Gastrocnemius medialis (tissue), 4 donors: ENCODE results near the gene C19orf25. TPM values are rescaled to one million over a fixed set of nuclear protein-coding genes. Genes with fewer than 3 reads are reported as not detected.
A peak's percentile ranks its signal among the peaks of the same experiment; 100 is the strongest.

ENCODE experiments used
- ATAC-seq, 2 donors: fragments of 150-250 bp; one replicate each; pipeline ENCODE4 v1.9.1; 2016
- DNase-seq, 2 donors: peaks; one replicate each; pipeline ENCODE4 v3.0.0-alpha.2; 2019
- H3K27ac ChIP-seq, 4 donors: fragments of 200-600 bp; sonication (generic); 1 replicate in 1 of 4; 2 replicates in 3 of 4; pipeline ENCODE4 v1.5.1; 2016 to 2018; ENCODE audit warnings: mild to moderate bottlenecking in 2 of 4, moderate library complexity in 1 of 4
- H3K27me3 ChIP-seq, 3 donors: fragments of 200-600 bp; sonication (generic) in 2 of 3; 1 replicate in 1 of 3; 2 replicates in 2 of 3; pipeline versions ENCODE4 v1.5.1 to v1.6.0; 2016 to 2019; ENCODE audit warnings: mild to moderate bottlenecking in 1 of 3, moderate library complexity in 1 of 3
- H3K36me3 ChIP-seq, 2 donors: fragments of 200-600 bp; sonication (generic) in 1 of 2; one replicate each; pipeline ENCODE4 v1.5.1; 2017 to 2018
- H3K4me1 ChIP-seq, 2 donors: fragments of 200-600 bp; sonication (generic) in 1 of 2; one replicate each; pipeline ENCODE4 v1.5.1; 2016 to 2017; ENCODE audit warnings: mild to moderate bottlenecking in 2 of 2
- H3K4me3 ChIP-seq, 4 donors: fragments of 200-600 bp; sonication (generic) in 3 of 4; 1 replicate in 1 of 4; 2 replicates in 3 of 4; pipeline ENCODE4 v1.5.1; 2016 to 2019; ENCODE audit warnings: mild to moderate bottlenecking in 2 of 4
- H3K9me3 ChIP-seq, 3 donors: fragments of 200-600 bp; sonication (generic) in 2 of 3; 1 replicate in 1 of 3; 2 replicates in 2 of 3; pipeline ENCODE4 v1.5.1; 2016 to 2019
- POLR2A ChIP-seq, 2 donors: fragments of 450-650 bp; IDR thresholded peaks; one replicate each; pipeline ENCODE4 v1.6.1; 2017; ENCODE audit warnings: antibody characterized with exemption in 2 of 2, mild to moderate bottlenecking in 2 of 2, moderate library complexity in 2 of 2
- in situ Hi-C, 4 donors: fragments of 200-750 bp; cut with MboI; loops; one replicate each; pipeline versions ENCODE4 v1.15.0 to v1.8.0; 2017; ENCODE audit warnings: low sequenced_read_pairs in 4 of 4
- intact Hi-C: fragments of 100-400 bp; cut with DNase I; formaldehyde crosslinking; loops from one replicate; pipeline ENCODE4 v1.15.1; 2023; ENCODE audit warnings: low total_unique reads
- total RNA-seq, 4 donors: library from RNA; depleted of rRNA; stranded (reverse); fragments of >200 nt; gene quantifications; one replicate each; pipeline versions ENCODE4 v1.1.0 to v1.2.3, GENCODE V29; 2016
- TF ChIP-seq, protein P1 (sequence below), 5 experiments: fragments of 450-650 bp in 3 of 5; fragments of 200-600 bp in 2 of 5; sonication (generic) in 2 of 5; IDR thresholded peaks in 4 of 5; conservative IDR thresholded peaks in 1 of 5; 1 replicate in 4 of 5; 2 replicates in 1 of 5; pipeline ENCODE4 v1.5.1; 2016 to 2019; ENCODE audit warnings: antibody characterized with exemption in 5 of 5, mild to moderate bottlenecking in 3 of 5, moderate library complexity in 3 of 5

Gene C19orf25
- total RNA-seq, 4 donors from 2014 or later, result 18.7 to 25.7 (median 19.9) TPM

GRCh38 chr19:1456121-1456900 is 22.7 kb downstream of the C19orf25 start:
- H3K27me3 ChIP-seq, result peaks cover 61 to 74% (median 62%) of the 10 kb centered on the region in 3 donors
- in situ Hi-C loops, result no loop called here

DNA sequence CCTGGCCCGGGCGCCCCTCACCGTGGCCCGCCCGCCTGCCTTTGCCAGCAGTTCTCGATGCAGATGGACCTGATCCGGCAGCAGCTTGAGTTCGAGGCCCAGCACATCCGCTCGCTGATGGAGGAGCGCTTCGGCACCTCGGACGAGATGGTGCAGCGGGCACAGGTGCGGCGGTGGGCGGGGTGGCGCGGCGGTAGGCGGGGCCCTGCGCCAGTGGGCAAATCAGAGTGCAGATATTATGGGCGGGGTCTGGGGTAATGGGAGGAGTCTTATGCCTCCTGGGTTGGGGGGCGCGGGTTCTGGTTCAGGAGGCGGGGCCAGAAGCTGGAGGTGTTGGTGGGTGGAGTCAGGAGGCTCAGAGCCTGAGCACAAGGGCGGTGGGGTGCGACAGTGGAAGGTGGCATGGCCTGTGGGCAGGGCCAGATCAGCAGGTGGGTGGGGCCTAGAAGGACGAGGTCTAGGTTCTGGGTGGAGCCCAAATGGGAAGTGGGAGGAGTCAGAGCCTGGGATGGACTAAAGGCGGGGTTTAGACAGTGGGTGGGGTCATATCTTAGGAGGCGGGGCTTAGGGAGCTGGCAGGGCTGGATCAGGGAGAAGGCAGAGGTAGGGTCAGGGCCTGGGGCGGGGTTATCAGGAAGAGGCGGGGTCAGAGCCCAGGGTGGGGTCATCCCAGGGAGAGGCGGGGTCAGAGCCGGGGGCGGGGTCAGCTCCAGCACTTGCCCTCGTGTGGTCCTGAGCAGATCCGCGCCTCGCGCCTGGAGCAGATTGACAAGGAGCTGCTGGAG is 23.5 kb downstream of the C19orf25 start:
- ATAC-seq (peak in 1 of 2 donors; percentile 57), DNase-seq (peak in 1 of 2 donors; percentile 36)
- H3K27ac ChIP-seq, result no peak overlapping the region
- H3K27me3 ChIP-seq, result peaks cover 68 to 82% (median 70%) of the 10 kb centered on the region in 3 donors
- H3K9me3 ChIP-seq, result no peaks in the 10 kb centered on the region
- intact Hi-C loops (no loop called here), in situ Hi-C loops (no loop called here)
- peaks cover 0 to 9% of the 10 kb centered on the region in 2 donors for H3K4me1 ChIP-seq
- H3K36me3 ChIP-seq, result no peaks in the 10 kb centered on the region
- no peak overlapping the region for H3K4me3 ChIP-seq
- TF ChIP-seq, protein P1, sequence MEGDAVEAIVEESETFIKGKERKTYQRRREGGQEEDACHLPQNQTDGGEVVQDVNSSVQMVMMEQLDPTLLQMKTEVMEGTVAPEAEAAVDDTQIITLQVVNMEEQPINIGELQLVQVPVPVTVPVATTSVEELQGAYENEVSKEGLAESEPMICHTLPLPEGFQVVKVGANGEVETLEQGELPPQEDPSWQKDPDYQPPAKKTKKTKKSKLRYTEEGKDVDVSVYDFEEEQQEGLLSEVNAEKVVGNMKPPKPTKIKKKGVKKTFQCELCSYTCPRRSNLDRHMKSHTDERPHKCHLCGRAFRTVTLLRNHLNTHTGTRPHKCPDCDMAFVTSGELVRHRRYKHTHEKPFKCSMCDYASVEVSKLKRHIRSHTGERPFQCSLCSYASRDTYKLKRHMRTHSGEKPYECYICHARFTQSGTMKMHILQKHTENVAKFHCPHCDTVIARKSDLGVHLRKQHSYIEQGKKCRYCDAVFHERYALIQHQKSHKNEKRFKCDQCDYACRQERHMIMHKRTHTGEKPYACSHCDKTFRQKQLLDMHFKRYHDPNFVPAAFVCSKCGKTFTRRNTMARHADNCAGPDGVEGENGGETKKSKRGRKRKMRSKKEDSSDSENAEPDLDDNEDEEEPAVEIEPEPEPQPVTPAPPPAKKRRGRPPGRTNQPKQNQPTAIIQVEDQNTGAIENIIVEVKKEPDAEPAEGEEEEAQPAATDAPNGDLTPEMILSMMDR (IDR thresholded peaks at IDR 0.05 in 4 of 5, conservative IDR thresholded peaks at IDR 0.05 in 1 of 5), result no peak
- no peak for TF ChIP-seq POLR2A (IDR thresholded peaks at IDR 0.05)

More at GRCh38 chr19:1456121-1456900, 22.7 kb downstream of the C19orf25 start:
- Histone ChIP-seq H3K4me1 (peaks cover 0 to 9% of the 10 kb centered on the region in 2 donors), H3K36me3 (no peaks in the 10 kb centered on the region), H3K27ac (no peak overlapping the region), H3K9me3 (no peaks in the 10 kb centered on the region), H3K4me3 (no peak overlapping the region)
- no peak for ATAC-seq
- intact Hi-C loops, result no loop called here
- no peak for DNase-seq
- no peak for TF ChIP-seq POLR2A (IDR thresholded peaks at IDR 0.05)
- TF ChIP-seq, protein P1 (IDR thresholded peaks at IDR 0.05 in 4 of 5, conservative IDR thresholded peaks at IDR 0.05 in 1 of 5), result no peak

GRCh38 chr19:1455002-1455335 is 24.0 kb downstream of the C19orf25 start:
- no peak for ATAC-seq
- no peak for DNase-seq
- Histone ChIP-seq H3K4me3 (no peak overlapping the region), H3K27me3 (peaks cover 74 to 87% (median 75%) of the 10 kb centered on the region in 3 donors), H3K27ac (no peak overlapping the region), H3K4me1 (peaks cover 0 to 9% of the 10 kb centered on the region in 2 donors), H3K9me3 (no peaks in the 10 kb centered on the region), H3K36me3 (no peaks in the 10 kb centered on the region)
- TF ChIP-seq, protein P1 (IDR thresholded peaks at IDR 0.05 in 4 of 5, conservative IDR thresholded peaks at IDR 0.05 in 1 of 5), result no peak
- no peak for TF ChIP-seq POLR2A (IDR thresholded peaks at IDR 0.05)
- intact Hi-C loops, result no loop called here
- in situ Hi-C loops, result no loop called here

DNA sequence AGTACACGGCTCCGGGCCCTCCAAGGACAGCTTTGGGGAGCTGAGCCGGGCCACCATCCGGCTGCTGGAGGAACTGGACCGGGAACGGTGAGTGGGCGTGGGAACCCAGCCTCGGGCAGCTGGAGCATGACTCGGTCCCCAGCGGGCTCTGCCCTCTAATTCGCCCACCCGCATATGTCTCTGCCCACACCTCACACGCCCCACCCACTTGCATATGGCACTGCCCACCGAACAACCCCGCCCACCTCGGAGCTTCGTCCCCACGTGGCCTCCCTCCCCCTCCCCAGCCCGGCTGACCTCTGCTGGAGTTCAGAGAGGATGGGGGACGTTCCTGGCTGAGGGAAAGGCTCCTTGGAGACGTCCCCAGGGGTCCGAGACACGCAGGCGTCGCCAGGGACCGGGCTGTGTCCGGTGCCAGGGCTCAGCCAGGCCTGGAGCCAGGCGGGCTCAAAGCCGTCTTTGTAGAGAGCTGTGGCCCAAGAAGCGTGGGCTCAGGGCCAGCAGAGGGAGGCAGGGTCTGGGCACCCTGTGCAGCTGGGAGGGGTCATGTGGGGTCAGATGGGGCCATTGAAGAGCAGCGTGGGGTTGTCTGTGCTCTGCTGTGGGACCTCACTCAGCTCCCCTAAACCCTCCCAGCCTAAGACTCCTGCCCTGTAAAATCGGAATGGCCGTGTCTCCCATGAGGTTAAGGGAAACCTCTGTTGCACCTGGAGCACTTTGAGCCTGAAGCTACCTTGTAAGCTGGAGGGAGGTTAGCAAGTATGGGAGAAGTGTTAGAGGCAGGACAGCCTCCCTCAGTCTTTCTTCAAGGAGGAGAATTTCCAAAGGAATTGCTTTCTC is 25.3 kb downstream of the C19orf25 start:
- Histone ChIP-seq H3K27ac (no peak overlapping the region), H3K4me1 (peaks cover 0 to 9% of the 10 kb centered on the region in 2 donors), H3K9me3 (no peaks in the 10 kb centered on the region), H3K4me3 (no peak overlapping the region), H3K27me3 (peaks cover 84 to 99% (median 87%) of the 10 kb centered on the region in 3 donors), H3K36me3 (no peaks in the 10 kb centered on the region)
- TF ChIP-seq, protein P1 (IDR thresholded peaks at IDR 0.05 in 4 of 5, conservative IDR thresholded peaks at IDR 0.05 in 1 of 5), result no peak
- no peak for TF ChIP-seq POLR2A (IDR thresholded peaks at IDR 0.05)
- ATAC-seq (no peak), DNase-seq (no peak)
- in situ Hi-C loops, result no loop called here
- intact Hi-C loops, result no loop called here
